Neural progenitor cell (in vitro differentiated cells): ENCODE data around the gene PTPRG.

Experiments used
- EZH2 ChIP-seq: fragments of 200-600 bp; sonication (generic); IDR thresholded peaks from 2 replicates; pipeline ENCODE4 v1.6.1; 2017; ENCODE audit warnings: antibody characterized with exemption, mild to moderate bottlenecking, moderate library complexity
- TF ChIP-seq, protein P1 (sequence below): fragments of 200-600 bp; sonication (generic); IDR thresholded peaks from 2 replicates; pipeline ENCODE4 v1.5.1; 2017; ENCODE audit warnings: antibody characterized with exemption, mild to moderate bottlenecking

- TF ChIP-seq, protein P1, sequence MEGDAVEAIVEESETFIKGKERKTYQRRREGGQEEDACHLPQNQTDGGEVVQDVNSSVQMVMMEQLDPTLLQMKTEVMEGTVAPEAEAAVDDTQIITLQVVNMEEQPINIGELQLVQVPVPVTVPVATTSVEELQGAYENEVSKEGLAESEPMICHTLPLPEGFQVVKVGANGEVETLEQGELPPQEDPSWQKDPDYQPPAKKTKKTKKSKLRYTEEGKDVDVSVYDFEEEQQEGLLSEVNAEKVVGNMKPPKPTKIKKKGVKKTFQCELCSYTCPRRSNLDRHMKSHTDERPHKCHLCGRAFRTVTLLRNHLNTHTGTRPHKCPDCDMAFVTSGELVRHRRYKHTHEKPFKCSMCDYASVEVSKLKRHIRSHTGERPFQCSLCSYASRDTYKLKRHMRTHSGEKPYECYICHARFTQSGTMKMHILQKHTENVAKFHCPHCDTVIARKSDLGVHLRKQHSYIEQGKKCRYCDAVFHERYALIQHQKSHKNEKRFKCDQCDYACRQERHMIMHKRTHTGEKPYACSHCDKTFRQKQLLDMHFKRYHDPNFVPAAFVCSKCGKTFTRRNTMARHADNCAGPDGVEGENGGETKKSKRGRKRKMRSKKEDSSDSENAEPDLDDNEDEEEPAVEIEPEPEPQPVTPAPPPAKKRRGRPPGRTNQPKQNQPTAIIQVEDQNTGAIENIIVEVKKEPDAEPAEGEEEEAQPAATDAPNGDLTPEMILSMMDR = no peak
- TF ChIP-seq EZH2 = no peak
Measured at GRCh38 chr3:62161371-62161770, 600.0 kb downstream of the PTPRG start.
